Choroid plexus epithelial cell (primary cell): ENCODE data around the gene SIGLEC10.
"Not testable (repeated sequence)": the region's sequence is repeated elsewhere in the genome, so short reads cannot be mapped to it uniquely, and the experiment has no call there.

Experiments
- DNase-seq: peaks from one replicate; pipeline ENCODE4 v3.0.0-alpha.2; 2010; ENCODE audit warnings: low read depth
- H3K4me3 ChIP-seq: 2 replicates; pipeline ENCODE4 v1.5.1; 2011; ENCODE audit warnings: low read depth, mild to moderate bottlenecking, control low read depth, low read length, moderate library complexity
- TF ChIP-seq, protein P1 (sequence below): conservative IDR thresholded peaks from 2 replicates; pipeline ENCODE4 v1.5.1; 2011; ENCODE audit warnings: low read depth, mild to moderate bottlenecking, control low read depth, inconsistent platforms, low read length, moderate library complexity

The SIGLEC10 gene

GRCh38 chr19:51418707-51419106, 1.3 kb upstream of the SIGLEC10 start:
- TF ChIP-seq, protein P1, sequence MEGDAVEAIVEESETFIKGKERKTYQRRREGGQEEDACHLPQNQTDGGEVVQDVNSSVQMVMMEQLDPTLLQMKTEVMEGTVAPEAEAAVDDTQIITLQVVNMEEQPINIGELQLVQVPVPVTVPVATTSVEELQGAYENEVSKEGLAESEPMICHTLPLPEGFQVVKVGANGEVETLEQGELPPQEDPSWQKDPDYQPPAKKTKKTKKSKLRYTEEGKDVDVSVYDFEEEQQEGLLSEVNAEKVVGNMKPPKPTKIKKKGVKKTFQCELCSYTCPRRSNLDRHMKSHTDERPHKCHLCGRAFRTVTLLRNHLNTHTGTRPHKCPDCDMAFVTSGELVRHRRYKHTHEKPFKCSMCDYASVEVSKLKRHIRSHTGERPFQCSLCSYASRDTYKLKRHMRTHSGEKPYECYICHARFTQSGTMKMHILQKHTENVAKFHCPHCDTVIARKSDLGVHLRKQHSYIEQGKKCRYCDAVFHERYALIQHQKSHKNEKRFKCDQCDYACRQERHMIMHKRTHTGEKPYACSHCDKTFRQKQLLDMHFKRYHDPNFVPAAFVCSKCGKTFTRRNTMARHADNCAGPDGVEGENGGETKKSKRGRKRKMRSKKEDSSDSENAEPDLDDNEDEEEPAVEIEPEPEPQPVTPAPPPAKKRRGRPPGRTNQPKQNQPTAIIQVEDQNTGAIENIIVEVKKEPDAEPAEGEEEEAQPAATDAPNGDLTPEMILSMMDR = no peak
- no peak overlapping the region for H3K4me3 ChIP-seq
- no peak for DNase-seq

GRCh38 chr19:51417810-51418157, 342 bp upstream of the SIGLEC10 start:
- TF ChIP-seq, protein P1 = no peak
- no peak for DNase-seq

DNA sequence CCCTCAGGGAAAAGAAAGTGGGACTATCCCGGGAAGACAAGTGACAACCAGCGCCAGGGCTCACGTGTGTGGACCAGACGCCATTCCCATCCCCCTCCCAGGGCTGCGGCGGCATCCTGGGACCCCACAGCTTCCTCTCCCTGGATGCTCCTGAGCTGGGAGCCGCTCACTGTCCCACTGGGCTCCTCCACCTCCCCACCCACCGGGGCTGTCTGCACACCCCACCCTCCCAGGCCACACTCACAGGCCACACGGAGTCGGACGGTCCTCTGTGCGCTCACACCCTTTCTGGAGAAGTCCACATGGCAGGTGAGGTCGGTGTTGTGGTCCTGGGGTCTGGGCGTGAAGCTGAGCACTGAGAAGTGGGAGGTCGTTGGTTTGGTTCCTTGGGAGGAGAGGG, 1.0 kb downstream of the SIGLEC10 start:
- not testable (repeated sequence) for H3K4me3 ChIP-seq, DNase-seq

More at GRCh38 chr19:51417810-51418157, 342 bp upstream of the SIGLEC10 start:
- no peak overlapping the region for H3K4me3 ChIP-seq

GRCh38 chr19:51415187-51415586, 2.3 kb downstream of the SIGLEC10 start:
- no peak for DNase-seq
- TF ChIP-seq, protein P1 = no peak
- H3K4me3 ChIP-seq = no peak overlapping the region

GRCh38 chr19:51410950-51411748, 6.3 kb downstream of the SIGLEC10 start:
- DNase-seq = no peak
- TF ChIP-seq, protein P1 = no peak
- no peak overlapping the region for H3K4me3 ChIP-seq

- DNase-seq = peak; percentile 54
- TF ChIP-seq, protein P1 = peak; percentile 68
- H3K4me3 ChIP-seq = no peak overlapping the region
Measured at GRCh38 chr19:51407511-51408131, 9.8 kb downstream of the SIGLEC10 start.

DNA sequence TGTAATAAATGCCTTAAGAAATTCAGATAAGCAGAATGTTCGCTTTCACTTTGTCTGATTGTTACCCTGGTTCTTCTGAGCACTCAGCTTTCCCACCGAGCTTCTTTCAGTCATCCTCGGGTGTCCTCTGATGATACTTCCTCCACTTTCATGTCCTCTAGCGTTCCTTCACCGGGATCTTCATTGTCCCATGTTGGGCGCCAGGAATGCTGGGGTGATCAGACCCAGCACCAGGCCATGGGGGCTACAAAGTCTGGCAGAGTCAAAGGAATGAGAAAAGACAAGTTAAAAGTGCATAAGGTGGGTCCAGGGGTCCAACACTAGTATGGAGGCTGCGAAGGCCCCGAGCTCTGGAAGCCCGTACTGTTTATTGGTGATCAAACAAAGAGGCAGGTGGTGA, 15.3 kb downstream of the SIGLEC10 start:
- H3K4me3 ChIP-seq = no peak overlapping the region
- TF ChIP-seq, protein P1 = no peak
- DNase-seq = no peak

GRCh38 chr19:51399936-51400335, 17.5 kb downstream of the SIGLEC10 start:
- H3K4me3 ChIP-seq, DNase-seq: not testable (repeated sequence)
